Brain microvascular endothelial cell (primary cell): ENCODE measurements around the gene ARHGEF39.

ENCODE experiments used
- DNase-seq: peaks from one replicate; pipeline ENCODE4 v3.0.0-alpha.2; 2020
- H3K27ac ChIP-seq: fragments of 250-450 bp; sonication (Bioruptor Pico); 2 replicates; pipeline ENCODE4 v1.5.1; 2020; ENCODE audit warnings: mild to moderate bottlenecking, moderate library complexity
- H3K27me3 ChIP-seq: fragments of 250-450 bp; sonication (Bioruptor Pico); replicated peaks from 2 replicates; pipeline ENCODE4 v1.5.1; 2020; ENCODE audit warnings: mild to moderate bottlenecking
- H3K36me3 ChIP-seq: fragments of 250-450 bp; sonication (Bioruptor Pico); replicated peaks from 2 replicates; pipeline ENCODE4 v1.5.1; 2020; ENCODE audit warnings: mild to moderate bottlenecking
- H3K4me3 ChIP-seq: 2 replicates; pipeline ENCODE4 v1.5.1; 2011; ENCODE audit warnings: low read depth, mild to moderate bottlenecking, control low read depth, low read length, moderate library complexity
- CTCF ChIP-seq: IDR thresholded peaks from 2 replicates; pipeline ENCODE4 v1.5.1; 2011; ENCODE audit warnings: low read depth, mild to moderate bottlenecking, moderate library complexity, low read length, control low read depth, inconsistent platforms; ENCODE audit errors: missing control alignments
- in situ Hi-C: cut with HindIII; loops from 2 replicates; pipeline ENCODE4 v1.10.0; 2017; ENCODE audit warnings: low sequenced_read_pairs, low pct_ligation_motif_present

Gene ARHGEF39

GRCh38 chr9:35660966-35661415 lies 4.0 kb downstream of the ARHGEF39 start:
- Histone ChIP-seq H3K36me3 (peaks cover 7% of the 10 kb centered on the region), H3K27ac (no peak overlapping the region), H3K4me3 (no peak overlapping the region), H3K27me3 (no peaks in the 10 kb centered on the region)
- in situ Hi-C loops: no loop called here
- DNase-seq: peak; percentile 34
- TF ChIP-seq CTCF: peak; percentile 66

- Histone ChIP-seq H3K27me3 (no peaks in the 10 kb centered on the region), H3K36me3 (peaks cover 7% of the 10 kb centered on the region), H3K4me3 (peak overlapping the region; percentile 84), H3K27ac (peak overlapping the region; percentile 99)
- no peak for TF ChIP-seq CTCF
- DNase-seq: peak; percentile 45
- in situ Hi-C loops: no loop called here
Measured at GRCh38 chr9:35659340-35659739, 5.7 kb downstream of the ARHGEF39 start.

DNA sequence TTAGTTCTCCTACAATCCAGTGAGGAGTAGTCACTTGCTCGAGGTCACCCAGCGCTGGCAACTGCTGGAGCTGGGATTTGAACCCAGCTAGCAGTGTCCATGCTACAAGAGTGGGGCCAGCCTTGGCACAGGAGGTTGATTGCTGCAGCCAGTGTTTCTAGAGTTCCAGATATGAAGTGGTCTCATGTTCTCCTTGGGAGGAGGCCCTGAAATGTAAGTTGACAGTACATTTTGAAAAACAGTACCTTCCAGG lies 6.1 kb downstream of the ARHGEF39 start:
- peak; percentile 44 for DNase-seq
- in situ Hi-C loops: no loop called here

DNA sequence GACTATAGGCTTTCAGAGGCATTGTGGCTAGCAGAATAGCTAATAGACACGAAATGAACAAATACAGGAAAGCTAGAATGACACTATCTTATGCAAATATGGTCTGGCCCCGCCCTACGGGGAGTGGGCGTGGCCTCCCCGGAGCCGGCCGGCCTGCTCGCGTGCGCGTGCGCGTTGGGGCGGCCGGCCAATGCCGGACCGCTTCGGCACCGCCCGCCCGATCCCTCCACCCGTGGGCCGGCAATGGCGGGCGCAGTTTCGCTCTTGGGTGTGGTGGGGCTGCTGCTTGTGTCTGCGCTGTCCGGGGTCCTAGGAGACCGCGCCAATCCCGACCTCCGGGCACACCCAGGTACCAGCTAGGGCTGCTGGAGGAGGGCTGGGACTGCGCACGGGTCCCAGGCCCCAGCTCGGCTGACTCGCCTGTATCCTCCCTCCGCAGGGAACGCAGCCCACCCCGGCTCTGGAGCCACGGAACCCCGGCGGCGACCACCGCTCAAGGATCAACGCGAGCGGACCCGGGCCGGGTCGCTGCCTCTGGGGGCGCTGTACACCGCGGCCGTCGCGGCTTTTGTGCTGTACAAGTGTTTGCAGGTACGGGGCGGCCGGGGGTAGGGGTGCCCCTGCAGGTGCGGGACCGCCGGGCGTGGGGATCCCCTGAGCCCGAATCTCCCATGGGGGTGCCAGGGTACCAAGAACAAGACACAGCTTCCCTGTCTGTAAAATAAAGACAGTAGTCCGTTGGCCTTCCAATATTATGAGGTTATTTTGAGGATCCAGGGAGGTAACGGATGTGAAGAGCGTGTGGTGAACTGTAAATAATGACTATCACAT lies 6.6 kb downstream of the ARHGEF39 start, which contains the start of gene CCDC107:
Gene CCDC107, plus strand, starts transcription at position 156 of the 831 bp plus-strand sequence. Its CDS starts 88 bp downstream, at position 244.
- in situ Hi-C loops: no loop called here
- Histone ChIP-seq H3K27me3 (no peaks in the 10 kb centered on the region), H3K4me3 (peak within 1 kb of the TSS; percentile 84), H3K36me3 (peaks cover 7% of the 10 kb centered on the region), H3K27ac (peak within 1 kb of the TSS; percentile 99)
- peak; percentile 51 for DNase-seq
- TF ChIP-seq CTCF: peak; percentile 68

More for the DNA sequence above, 6.1 kb downstream of the ARHGEF39 start:
- Histone ChIP-seq H3K27me3 (no peaks in the 10 kb centered on the region), H3K4me3 (peak overlapping the region; percentile 84), H3K36me3 (peaks cover 7% of the 10 kb centered on the region), H3K27ac (peak overlapping the region; percentile 99)
- no peak for TF ChIP-seq CTCF

DNA sequence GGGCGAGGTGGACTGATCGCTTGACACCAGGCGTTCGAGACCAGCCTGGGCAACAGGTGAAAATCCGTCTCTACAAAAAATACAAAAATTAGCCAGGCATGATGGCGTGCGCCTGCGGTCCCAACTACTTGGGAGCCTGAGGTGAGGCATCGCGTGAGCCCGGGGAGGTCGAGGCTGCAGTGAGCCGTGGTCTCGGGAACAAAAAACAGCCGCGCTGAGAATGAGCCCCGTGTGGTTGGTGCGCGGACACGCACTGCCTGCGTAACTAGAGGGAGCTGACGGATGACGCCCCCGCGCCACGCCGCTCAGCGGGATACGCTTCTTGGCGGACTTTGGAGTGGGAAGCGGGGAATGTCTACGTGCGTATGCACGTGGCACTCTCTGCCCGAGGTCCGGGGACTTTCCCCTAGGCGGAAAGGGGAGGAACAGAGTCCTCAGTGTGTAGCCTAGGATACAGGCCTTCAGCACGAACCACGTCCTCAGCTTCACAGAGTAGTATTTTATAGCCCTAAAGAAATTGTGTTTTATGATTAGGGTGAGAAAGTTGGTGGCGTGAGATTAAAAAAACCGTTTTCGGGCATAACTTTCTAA lies 7.4 kb downstream of the ARHGEF39 start, which contains the start of gene RMRP:
Gene RMRP, minus strand, starts transcription at position 474 of the 591 bp plus-strand sequence.
- no peaks in the 10 kb centered on the region for H3K27me3 ChIP-seq
- H3K27ac ChIP-seq: peak within 1 kb of the TSS; percentile 99
- peak; percentile 99 for DNase-seq
- H3K4me3 ChIP-seq: peak within 1 kb of the TSS; percentile 84
- H3K36me3 ChIP-seq: peaks cover 7% of the 10 kb centered on the region
- in situ Hi-C loops: no loop called here
- TF ChIP-seq CTCF: peak; percentile 29
